DOHH2 (cell line): Measurements from ENCODE around the gene TMEM94.

Experiments used
- H3F3A ChIP-seq: fragments of 200-600 bp; sonication (generic), shearing (Covaris generic); 2 replicates; pipeline ENCODE4 v1.6.0; 2016; ENCODE audit warnings: antibody characterized with exemption, mild to moderate bottlenecking; ENCODE audit not compliant: control insufficient read depth, insufficient read depth
- H3K27ac ChIP-seq: fragments of 200-600 bp; sonication (generic); 2 replicates; pipeline ENCODE4 v1.5.1; 2014; ENCODE audit warnings: low read depth, mild to moderate bottlenecking, low read length, moderate library complexity
- H3K27me3 ChIP-seq: fragments of 200-600 bp; sonication (generic); 2 replicates; pipeline ENCODE4 v1.6.1; 2014; ENCODE audit warnings: mild to moderate bottlenecking, low read length, mixed read lengths; ENCODE audit not compliant: control insufficient read depth
- H3K36me3 ChIP-seq: fragments of 200-600 bp; sonication (generic); 2 replicates; pipeline ENCODE4 v1.6.1; 2014; ENCODE audit warnings: mild to moderate bottlenecking, low read length, moderate library complexity, mixed read lengths; ENCODE audit not compliant: control insufficient read depth
- H3K4me1 ChIP-seq: fragments of 200-600 bp; sonication (generic); 2 replicates; pipeline ENCODE4 v1.6.1; 2014; ENCODE audit warnings: mild to moderate bottlenecking, low read length, mixed read lengths; ENCODE audit not compliant: control insufficient read depth
- H3K4me2 ChIP-seq: fragments of 200-600 bp; sonication (generic); 2 replicates; pipeline ENCODE4 v1.6.0; 2014; ENCODE audit warnings: mild to moderate bottlenecking, low read length, moderate library complexity
- H3K4me3 ChIP-seq: fragments of 200-600 bp; sonication (generic); 2 replicates; pipeline ENCODE4 v1.5.1; 2014; ENCODE audit warnings: mild to moderate bottlenecking, low read length, mixed read lengths
- H3K79me2 ChIP-seq: fragments of 200-600 bp; sonication (generic); 2 replicates; pipeline ENCODE4 v1.6.1; 2014; ENCODE audit warnings: mild to moderate bottlenecking, low read length, mixed read lengths; ENCODE audit not compliant: control insufficient read depth
- H3K9me2 ChIP-seq: fragments of 200-600 bp; sonication (generic); replicated peaks from 2 replicates; pipeline ENCODE4 v1.6.1; 2014; ENCODE audit warnings: mild to moderate bottlenecking, low read length, mixed read lengths; ENCODE audit not compliant: control insufficient read depth
- H3K9me3 ChIP-seq: fragments of 200-600 bp; sonication (generic); 2 replicates; pipeline ENCODE4 v1.6.1; 2014; ENCODE audit warnings: antibody characterized with exemption, low read length, mixed read lengths; ENCODE audit not compliant: control insufficient read depth, insufficient read depth
- H4K20me1 ChIP-seq: fragments of 200-600 bp; sonication (generic); 2 replicates; pipeline ENCODE4 v1.6.0; 2014; ENCODE audit warnings: low read depth, mild to moderate bottlenecking, antibody characterized with exemption, low read length, moderate library complexity; ENCODE audit not compliant: control insufficient read depth, insufficient read depth
- CTCF ChIP-seq: fragments of 200-600 bp; sonication (generic); IDR thresholded peaks from one replicate; pipeline ENCODE4 v1.5.1; 2014; ENCODE audit warnings: antibody characterized with exemption, mild to moderate bottlenecking, low read depth, low read length; ENCODE audit not compliant: poor library complexity, severe bottlenecking
- EZH2phosphoT487 ChIP-seq: fragments of 200-600 bp; sonication (generic); IDR thresholded peaks from 2 replicates; pipeline ENCODE4 v1.6.1; 2017; ENCODE audit warnings: borderline replicate concordance, mild to moderate bottlenecking, antibody characterized with exemption, low read length, moderate library complexity, mixed read lengths

Gene TMEM94

GRCh38 chr17:75488693-75489510 lies 32.5 kb downstream of the TMEM94 start:
- H3F3A ChIP-seq, result no peaks in the 10 kb centered on the region
- peaks cover 8% of the 10 kb centered on the region for H3K36me3 ChIP-seq
- no peak overlapping the region for H3K4me3 ChIP-seq
- H3K27ac ChIP-seq, result no peak overlapping the region
- H3K9me2 ChIP-seq, result no peaks in the 10 kb centered on the region
- no peaks in the 10 kb centered on the region for H3K27me3 ChIP-seq
- no peak overlapping the region for H3K4me2 ChIP-seq
- no peaks in the 10 kb centered on the region for H3K79me2 ChIP-seq
- TF ChIP-seq EZH2phosphoT487 (no peak), CTCF (no peak)
- H3K4me1 ChIP-seq, result peaks cover 28% of the 10 kb centered on the region
- no peaks in the 10 kb centered on the region for H4K20me1 ChIP-seq
- H3K9me3 ChIP-seq, result no peaks in the 10 kb centered on the region

GRCh38 chr17:75489511-75489955 lies 33.1 kb downstream of the TMEM94 start:
- H3K27ac ChIP-seq, result no peak overlapping the region
- H3K4me3 ChIP-seq, result no peak overlapping the region
- peaks cover 8% of the 10 kb centered on the region for H3K36me3 ChIP-seq
- TF ChIP-seq CTCF (no peak), EZH2phosphoT487 (no peak)
- H3K9me3 ChIP-seq, result no peaks in the 10 kb centered on the region
- no peak overlapping the region for H3K4me2 ChIP-seq
- no peaks in the 10 kb centered on the region for H3F3A ChIP-seq
- H3K9me2 ChIP-seq, result no peaks in the 10 kb centered on the region
- peaks cover 28% of the 10 kb centered on the region for H3K4me1 ChIP-seq
- no peaks in the 10 kb centered on the region for H3K79me2 ChIP-seq
- H4K20me1 ChIP-seq, result no peaks in the 10 kb centered on the region
- H3K27me3 ChIP-seq, result no peaks in the 10 kb centered on the region

GRCh38 chr17:75490173-75490743 lies 33.8 kb downstream of the TMEM94 start:
- Histone ChIP-seq H3K4me1 (peaks cover 28% of the 10 kb centered on the region), H3K9me2 (no peaks in the 10 kb centered on the region), H3K79me2 (no peaks in the 10 kb centered on the region), H3K9me3 (no peaks in the 10 kb centered on the region), H3K4me2 (no peak overlapping the region; the same call in 1 of the 2 replicates), H4K20me1 (no peaks in the 10 kb centered on the region), H3F3A (no peaks in the 10 kb centered on the region), H3K36me3 (peaks cover 8% of the 10 kb centered on the region), H3K27ac (no peak overlapping the region), H3K4me3 (no peak overlapping the region), H3K27me3 (no peaks in the 10 kb centered on the region)
- no peak for TF ChIP-seq EZH2phosphoT487
- TF ChIP-seq CTCF, result no peak
